Smooth muscle cell (in vitro differentiated cells): ENCODE measurements around the gene ICAM3. TPM values are rescaled to one million over a fixed set of nuclear protein-coding genes. Genes with fewer than 3 reads are reported as not detected.

ENCODE experiments used
- DNase-seq: peaks from one replicate; lab custom pipeline; 2025; ENCODE audit not compliant: unreplicated experiment; lab: John Stamatoyannopoulos, UW
- H2AFZ ChIP-seq: fragments of 200-600 bp; sonication (generic); 2 replicates; pipeline ENCODE4 v1.6.0; 2016; ENCODE audit warnings: antibody characterized with exemption, low read depth, mild to moderate bottlenecking
- H3F3A ChIP-seq: fragments of 200-600 bp; sonication (generic); 2 replicates; pipeline ENCODE4 v1.6.0; 2017; ENCODE audit warnings: antibody characterized with exemption, low read depth
- H3K27ac ChIP-seq: fragments of 200-600 bp; sonication (generic); 2 replicates; pipeline ENCODE4 v1.5.1; 2016; ENCODE audit warnings: low read depth, mild to moderate bottlenecking
- H3K27me3 ChIP-seq: fragments of 200-600 bp; sonication (generic); 2 replicates; pipeline ENCODE4 v1.6.1; 2016; ENCODE audit warnings: low read depth, mild to moderate bottlenecking
- H3K36me3 ChIP-seq: fragments of 200-600 bp; sonication (generic); 2 replicates; pipeline ENCODE4 v1.5.1; 2016; ENCODE audit warnings: low read depth
- H3K4me1 ChIP-seq: fragments of 200-600 bp; sonication (generic); 2 replicates; pipeline ENCODE4 v1.5.1; 2016; ENCODE audit warnings: low read depth
- H3K4me2 ChIP-seq: fragments of 200-600 bp; sonication (generic); 2 replicates; pipeline ENCODE4 v1.6.0; 2016; ENCODE audit warnings: mild to moderate bottlenecking
- H3K4me3 ChIP-seq: fragments of 200-600 bp; sonication (generic); 2 replicates; pipeline ENCODE4 v1.5.1; 2016; ENCODE audit warnings: mild to moderate bottlenecking
- H3K79me2 ChIP-seq: fragments of 200-600 bp; sonication (generic); 2 replicates; pipeline ENCODE4 v1.6.0; 2016; ENCODE audit warnings: low read depth, mild to moderate bottlenecking
- H3K9ac ChIP-seq: fragments of 200-600 bp; sonication (generic); 2 replicates; pipeline ENCODE4 v1.6.0; 2016; ENCODE audit warnings: low read depth
- H3K9me3 ChIP-seq: fragments of 200-600 bp; sonication (generic); replicated peaks from 2 replicates; pipeline ENCODE4 v1.5.1; 2016; ENCODE audit warnings: low read depth
- H4K20me1 ChIP-seq: fragments of 200-600 bp; sonication (generic); 2 replicates; pipeline ENCODE4 v1.6.0; 2016; ENCODE audit warnings: low read depth
- WGBS: methylation state at CpG from one replicate; pipeline ENCODE4 v1.1.7; 2016; ENCODE audit warnings: low lambda C conversion rate; 5-methylcytosine and 5-hydroxymethylcytosine counted together
- polyA plus RNA-seq: library from polyadenylated mRNA; unstranded; fragments of >200 nt; fragmentation: Nextera tagmentation; extraction: Ambion mirVana; gene quantifications from 2 replicates; pipeline ENCODE4 v1.2.1, GENCODE V29; 2016
- total RNA-seq: library from RNA; depleted of rRNA; stranded (reverse); fragments of >200 nt; gene quantifications from 2 replicates; pipeline ENCODE4 v1.2.3, GENCODE V29; 2014
- TF ChIP-seq, protein P1 (sequence below): fragments of 200-600 bp; sonication (generic); IDR thresholded peaks from 2 replicates; pipeline ENCODE4 v1.5.1; 2017; ENCODE audit warnings: borderline replicate concordance, mild to moderate bottlenecking, antibody characterized with exemption; ENCODE audit not compliant: insufficient read depth, poor library complexity, severe bottlenecking

The ICAM3 gene
- total and polyA plus RNA-seq, 2 experiments from 2014 or later: 6.5 to 31.3 TPM

DNA sequence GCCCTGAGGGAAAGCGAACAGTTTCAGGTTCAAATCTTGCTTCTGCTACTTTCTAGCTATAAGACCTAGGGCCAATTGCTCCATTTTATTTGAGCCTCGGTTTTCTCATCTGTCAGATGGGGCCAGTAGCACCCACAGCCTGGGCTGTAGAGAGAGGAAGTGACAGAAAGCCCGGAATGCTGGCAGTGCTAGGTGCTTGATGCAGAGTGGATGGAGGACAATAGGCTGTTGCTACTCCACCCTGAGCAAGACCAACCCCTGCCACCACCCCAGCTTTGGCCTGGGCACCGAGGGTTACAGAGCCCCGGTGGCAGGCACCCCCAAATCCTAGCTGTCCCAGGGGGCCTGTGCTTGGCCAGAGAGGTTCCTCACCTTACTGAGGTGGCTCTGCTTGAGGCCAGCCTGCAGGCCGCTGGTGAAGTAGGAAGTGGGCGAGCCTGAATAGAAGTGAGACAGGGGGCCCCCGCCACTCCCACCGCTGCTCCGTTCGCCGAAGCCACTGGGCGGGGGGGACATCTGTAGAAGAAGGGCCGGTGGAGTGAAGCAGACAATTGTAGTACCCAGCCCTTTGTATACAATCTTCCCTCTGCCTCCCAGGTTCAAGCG is 21.5 kb downstream of the ICAM3 start:
- Histone ChIP-seq H4K20me1 (no peaks in the 10 kb centered on the region), H3K79me2 (no peaks in the 10 kb centered on the region), H3F3A (peaks cover 7% of the 10 kb centered on the region), H3K27me3 (no peaks in the 10 kb centered on the region), H3K4me1 (peaks cover 10% of the 10 kb centered on the region), H3K9ac (no peak overlapping the region), H3K4me3 (no peak overlapping the region), H3K36me3 (no peaks in the 10 kb centered on the region), H2AFZ (no peak overlapping the region), H3K27ac (no peak overlapping the region), H3K9me3 (no peaks in the 10 kb centered on the region), H3K4me2 (no peak overlapping the region)
- no peak for DNase-seq
- TF ChIP-seq, protein P1, sequence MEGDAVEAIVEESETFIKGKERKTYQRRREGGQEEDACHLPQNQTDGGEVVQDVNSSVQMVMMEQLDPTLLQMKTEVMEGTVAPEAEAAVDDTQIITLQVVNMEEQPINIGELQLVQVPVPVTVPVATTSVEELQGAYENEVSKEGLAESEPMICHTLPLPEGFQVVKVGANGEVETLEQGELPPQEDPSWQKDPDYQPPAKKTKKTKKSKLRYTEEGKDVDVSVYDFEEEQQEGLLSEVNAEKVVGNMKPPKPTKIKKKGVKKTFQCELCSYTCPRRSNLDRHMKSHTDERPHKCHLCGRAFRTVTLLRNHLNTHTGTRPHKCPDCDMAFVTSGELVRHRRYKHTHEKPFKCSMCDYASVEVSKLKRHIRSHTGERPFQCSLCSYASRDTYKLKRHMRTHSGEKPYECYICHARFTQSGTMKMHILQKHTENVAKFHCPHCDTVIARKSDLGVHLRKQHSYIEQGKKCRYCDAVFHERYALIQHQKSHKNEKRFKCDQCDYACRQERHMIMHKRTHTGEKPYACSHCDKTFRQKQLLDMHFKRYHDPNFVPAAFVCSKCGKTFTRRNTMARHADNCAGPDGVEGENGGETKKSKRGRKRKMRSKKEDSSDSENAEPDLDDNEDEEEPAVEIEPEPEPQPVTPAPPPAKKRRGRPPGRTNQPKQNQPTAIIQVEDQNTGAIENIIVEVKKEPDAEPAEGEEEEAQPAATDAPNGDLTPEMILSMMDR: no peak
- 96% methylated on average over 15 of the region's 15 CpGs for WGBS

DNA sequence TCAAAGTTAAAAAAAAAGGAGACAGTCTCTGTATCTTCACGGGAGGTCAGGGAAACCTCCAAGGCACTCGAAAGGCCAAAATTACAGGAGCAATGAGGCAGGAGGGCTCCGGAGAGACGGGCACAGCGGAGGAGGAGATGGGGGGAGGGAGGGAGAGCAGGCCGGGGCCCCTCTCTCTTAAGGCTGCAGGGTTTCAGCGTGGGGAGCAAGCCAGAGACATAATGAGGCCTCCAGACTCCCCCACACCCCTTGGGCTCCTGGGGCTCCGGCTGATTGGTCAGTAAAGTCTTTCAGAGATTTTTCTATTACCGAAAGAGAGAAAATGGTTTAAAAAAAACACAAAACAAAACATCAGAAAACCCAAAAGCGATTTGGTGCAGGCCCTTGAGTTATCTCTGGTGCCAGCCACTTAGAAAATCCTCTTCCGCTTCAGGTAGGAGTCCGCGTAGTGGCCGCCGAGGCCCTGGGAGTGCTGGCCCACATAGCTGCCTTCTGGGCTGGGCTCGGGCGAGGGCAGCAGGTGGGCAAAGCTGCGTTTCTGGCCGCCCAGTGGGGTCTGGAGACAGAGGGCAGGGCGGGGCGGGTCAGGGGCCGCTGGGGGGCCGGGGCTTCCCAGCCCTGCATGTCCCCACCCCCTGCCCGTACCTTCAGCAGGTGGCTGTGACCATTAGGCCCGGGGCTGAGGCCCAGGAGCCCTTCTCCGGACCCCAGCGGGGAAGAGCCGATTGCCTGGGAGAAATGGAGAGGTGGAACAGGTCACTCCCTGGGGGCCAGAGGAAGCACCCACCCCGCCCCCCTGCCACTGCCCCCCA is 22.2 kb downstream of the ICAM3 start:
- Histone ChIP-seq H3K79me2 (no peaks in the 10 kb centered on the region), H2AFZ (no peak overlapping the region), H3K27ac (no peak overlapping the region), H3K9ac (no peak overlapping the region), H3F3A (peaks cover 7% of the 10 kb centered on the region), H3K4me2 (no peak overlapping the region), H3K36me3 (no peaks in the 10 kb centered on the region), H3K4me3 (no peak overlapping the region), H3K4me1 (peaks cover 10% of the 10 kb centered on the region), H4K20me1 (no peaks in the 10 kb centered on the region), H3K9me3 (no peaks in the 10 kb centered on the region), H3K27me3 (no peaks in the 10 kb centered on the region)
- TF ChIP-seq, protein P1: no peak
- WGBS: 97% methylated on average over 20 of the region's 29 CpGs
- no peak for DNase-seq

DNA sequence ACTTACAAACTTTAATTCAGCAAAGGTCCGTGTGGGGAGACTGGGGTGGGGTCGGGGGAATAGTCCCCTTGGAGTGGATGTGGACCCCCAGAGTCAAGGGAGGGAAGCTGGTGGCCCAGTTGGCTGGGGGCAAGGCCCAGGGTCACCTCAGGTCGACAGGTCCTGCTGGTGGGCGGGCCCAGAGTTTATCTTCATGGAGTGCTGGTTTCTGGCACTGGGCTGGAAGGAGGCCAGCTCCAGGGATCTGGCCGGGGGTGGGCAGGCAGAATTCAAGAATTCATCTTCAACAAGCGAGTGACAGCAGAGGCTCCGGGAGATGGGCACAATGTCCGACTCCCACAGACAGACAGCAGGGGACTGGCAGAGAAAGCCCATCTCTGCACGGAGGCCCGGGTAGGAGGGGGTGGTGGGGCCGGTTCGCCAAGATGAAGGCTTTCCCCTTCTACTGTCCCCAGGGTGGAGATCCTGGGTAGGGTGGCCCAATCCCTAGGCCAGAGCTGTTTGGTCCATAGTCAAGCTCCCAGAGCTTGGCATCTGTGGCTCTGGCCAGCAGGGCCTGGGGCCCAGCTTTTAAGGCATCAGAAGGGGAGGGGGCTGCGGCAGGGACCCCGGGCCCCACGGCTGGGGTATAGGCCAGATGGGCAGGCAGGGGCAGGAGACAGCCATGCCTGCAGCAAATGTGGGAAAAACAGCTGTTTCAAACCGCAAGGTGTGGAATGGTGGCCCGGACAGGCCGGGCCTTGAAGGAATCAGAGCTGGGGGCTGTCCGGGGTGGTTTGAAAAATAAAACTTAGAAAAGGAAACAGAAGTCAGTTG is 23.0 kb downstream of the ICAM3 start:
- peak overlapping the region; percentile 93 for H3K4me3 ChIP-seq
- H3K36me3 ChIP-seq: no peaks in the 10 kb centered on the region
- H3K4me1 ChIP-seq: peaks cover 10% of the 10 kb centered on the region
- H3K4me2 ChIP-seq: peak overlapping the region; percentile 97
- H3K9me3 ChIP-seq: no peaks in the 10 kb centered on the region
- no peaks in the 10 kb centered on the region for H3K27me3 ChIP-seq
- no peaks in the 10 kb centered on the region for H4K20me1 ChIP-seq
- H3K79me2 ChIP-seq: no peaks in the 10 kb centered on the region
- no peak overlapping the region for H2AFZ ChIP-seq
- peaks cover 7% of the 10 kb centered on the region for H3F3A ChIP-seq
- TF ChIP-seq, protein P1: no peak
- peak overlapping the region; percentile 14 for H3K27ac ChIP-seq
- DNase-seq: no peak
- WGBS: 76% methylated on average over 19 of the region's 19 CpGs
- no peak overlapping the region for H3K9ac ChIP-seq
